Measurements from ENCODE around the gene TNK2. TPM values are rescaled to one million over a fixed set of nuclear protein-coding genes. Genes with fewer than 3 reads are reported as not detected.

Gene TNK2
- total RNA-seq, 2 experiments from 2014 or later = 43.6 to 92.1 TPM

GRCh38 chr3:195885036-195885891, 23.1 kb downstream of the TNK2 start:
- Histone ChIP-seq H2AFZ (ENCODE audit: low read length) (no peak overlapping the region), H3K9me3 (ENCODE audit: low read length) (no peaks in the 10 kb centered on the region), H4K20me1 (ENCODE audit: insufficient read depth, low read length) (no peaks in the 10 kb centered on the region), H3K79me2 (ENCODE audit: insufficient read depth, low read depth, low read length) (no peaks in the 10 kb centered on the region), H3K4me2 (ENCODE audit: low read length) (no peak overlapping the region), H3K4me3 (ENCODE audit: low read depth, low read length, poor library complexity, severe bottlenecking) (no peak overlapping the region), H3K27ac (ENCODE audit: low read depth, low read length, poor library complexity, severe bottlenecking) (no peak overlapping the region), H3K36me3 (ENCODE audit: insufficient read depth, low read length) (peaks cover 15% of the 10 kb centered on the region), H3K9me2 (ENCODE audit: insufficient read depth, low read length) (no peaks in the 10 kb centered on the region), H3K4me1 (ENCODE audit: insufficient read depth, low read length, poor library complexity, severe bottlenecking) (no peaks in the 10 kb centered on the region)
- BruUV-seq (replicated peaks) = no TSS peak
- DNase-seq (ENCODE audit: low spot score) = no peak
- TF ChIP-seq, protein P1, sequence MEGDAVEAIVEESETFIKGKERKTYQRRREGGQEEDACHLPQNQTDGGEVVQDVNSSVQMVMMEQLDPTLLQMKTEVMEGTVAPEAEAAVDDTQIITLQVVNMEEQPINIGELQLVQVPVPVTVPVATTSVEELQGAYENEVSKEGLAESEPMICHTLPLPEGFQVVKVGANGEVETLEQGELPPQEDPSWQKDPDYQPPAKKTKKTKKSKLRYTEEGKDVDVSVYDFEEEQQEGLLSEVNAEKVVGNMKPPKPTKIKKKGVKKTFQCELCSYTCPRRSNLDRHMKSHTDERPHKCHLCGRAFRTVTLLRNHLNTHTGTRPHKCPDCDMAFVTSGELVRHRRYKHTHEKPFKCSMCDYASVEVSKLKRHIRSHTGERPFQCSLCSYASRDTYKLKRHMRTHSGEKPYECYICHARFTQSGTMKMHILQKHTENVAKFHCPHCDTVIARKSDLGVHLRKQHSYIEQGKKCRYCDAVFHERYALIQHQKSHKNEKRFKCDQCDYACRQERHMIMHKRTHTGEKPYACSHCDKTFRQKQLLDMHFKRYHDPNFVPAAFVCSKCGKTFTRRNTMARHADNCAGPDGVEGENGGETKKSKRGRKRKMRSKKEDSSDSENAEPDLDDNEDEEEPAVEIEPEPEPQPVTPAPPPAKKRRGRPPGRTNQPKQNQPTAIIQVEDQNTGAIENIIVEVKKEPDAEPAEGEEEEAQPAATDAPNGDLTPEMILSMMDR (conservative IDR thresholded peaks at IDR 0.05; ENCODE audit: low read length) = no peak
- CTCF ChIA-PET (ENCODE audit: unreplicated experiment) = no interaction called here
- POLR2A ChIA-PET = no interaction called here
- intact Hi-C loops (cut with micrococcal nuclease; ENCODE audit: unreplicated experiment) = no loop called here

GRCh38 chr3:195884691-195885035, 23.7 kb downstream of the TNK2 start:
- CTCF ChIA-PET (ENCODE audit: unreplicated experiment) = no interaction called here
- H3K9me3 ChIP-seq (ENCODE audit: low read length) = no peaks in the 10 kb centered on the region
- no TSS peak for BruUV-seq (replicated peaks)
- H2AFZ ChIP-seq (ENCODE audit: low read length) = no peak overlapping the region
- H3K9me2 ChIP-seq (ENCODE audit: insufficient read depth, low read length) = no peaks in the 10 kb centered on the region
- no peak overlapping the region for H3K4me3 ChIP-seq (ENCODE audit: low read depth, low read length, poor library complexity, severe bottlenecking)
- H4K20me1 ChIP-seq (ENCODE audit: insufficient read depth, low read length) = no peaks in the 10 kb centered on the region
- DNase-seq (ENCODE audit: low spot score) = no peak
- peaks cover 15% of the 10 kb centered on the region for H3K36me3 ChIP-seq (ENCODE audit: insufficient read depth, low read length)
- intact Hi-C loops (cut with micrococcal nuclease; ENCODE audit: unreplicated experiment) = no loop called here
- H3K4me2 ChIP-seq (ENCODE audit: low read length) = no peak overlapping the region
- POLR2A ChIA-PET = interaction anchor here (0.7 kb wide), 1 partner anchor 29 kb away, joined by 4 read pairs; no protein-coding TSS in a partner anchor
- TF ChIP-seq EZH2phosphoT487 (IDR thresholded peaks at IDR 0.05; ENCODE audit: borderline replicate concordance, low read depth, low read length) = no peak
- TF ChIP-seq, protein P1 (conservative IDR thresholded peaks at IDR 0.05; ENCODE audit: low read length) = no peak
- H3K79me2 ChIP-seq (ENCODE audit: insufficient read depth, low read depth, low read length) = no peaks in the 10 kb centered on the region
- no peak overlapping the region for H3K27ac ChIP-seq (ENCODE audit: low read depth, low read length, poor library complexity, severe bottlenecking)
- no peaks in the 10 kb centered on the region for H3K4me1 ChIP-seq (ENCODE audit: insufficient read depth, low read length, poor library complexity, severe bottlenecking)

DNA sequence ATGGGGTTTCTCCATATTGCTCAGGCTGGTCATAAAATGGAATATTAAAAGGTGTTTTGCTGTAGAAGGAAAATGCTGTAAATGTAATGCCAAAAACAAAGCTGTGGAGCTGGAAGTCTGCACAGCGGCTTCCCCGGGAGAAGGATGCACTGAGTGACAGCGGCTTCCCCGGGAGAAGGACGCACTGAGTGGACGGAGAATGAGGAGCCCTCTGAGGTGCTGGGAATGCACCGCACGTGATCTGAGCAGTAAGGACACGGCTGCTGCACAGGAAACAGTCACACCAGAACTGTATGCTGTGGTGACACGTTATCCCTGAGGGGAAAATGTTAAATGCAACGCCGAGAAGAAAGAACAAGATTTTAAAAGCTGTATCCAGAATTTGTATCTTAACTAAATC, 24.6 kb downstream of the TNK2 start:
- no peak overlapping the region for H3K27ac ChIP-seq (ENCODE audit: low read depth, low read length, poor library complexity, severe bottlenecking)
- peaks cover 15% of the 10 kb centered on the region for H3K36me3 ChIP-seq (ENCODE audit: insufficient read depth, low read length)
- no peaks in the 10 kb centered on the region for H4K20me1 ChIP-seq (ENCODE audit: insufficient read depth, low read length)
- H3K9me2 ChIP-seq (ENCODE audit: insufficient read depth, low read length) = no peaks in the 10 kb centered on the region
- no peaks in the 10 kb centered on the region for H3K79me2 ChIP-seq (ENCODE audit: insufficient read depth, low read depth, low read length)
- no peaks in the 10 kb centered on the region for H3K9me3 ChIP-seq (ENCODE audit: low read length)
- no peaks in the 10 kb centered on the region for H3K4me1 ChIP-seq (ENCODE audit: insufficient read depth, low read length, poor library complexity, severe bottlenecking)
- TF ChIP-seq, protein P1 (conservative IDR thresholded peaks at IDR 0.05; ENCODE audit: low read length) = no peak
- TF ChIP-seq EZH2phosphoT487 (IDR thresholded peaks at IDR 0.05; ENCODE audit: borderline replicate concordance, low read depth, low read length) = no peak
- intact Hi-C loops (cut with micrococcal nuclease; ENCODE audit: unreplicated experiment) = no loop called here
- CTCF ChIA-PET (ENCODE audit: unreplicated experiment) = no interaction called here
- BruUV-seq (replicated peaks) = no TSS peak
- DNase-seq (ENCODE audit: low spot score) = no peak
- no peak overlapping the region for H2AFZ ChIP-seq (ENCODE audit: low read length)
- POLR2A ChIA-PET = interaction anchor here (1.5 kb wide), 1 partner anchor 10 kb away, joined by 3 read pairs; no protein-coding TSS in a partner anchor
- no peak overlapping the region for H3K4me3 ChIP-seq (ENCODE audit: low read depth, low read length, poor library complexity, severe bottlenecking)
- H3K4me2 ChIP-seq (ENCODE audit: low read length) = no peak overlapping the region

All from OCI-LY7 (cell line).